ENCODE results near the gene EMILIN2.

GRCh38 chr18:2887470-2887869 is 40.7 kb downstream of the EMILIN2 start:
- TF ChIP-seq CTCF (IDR thresholded peaks at IDR 0.05; ENCODE audit: low read depth, low read length, missing input control) (no peak), JUND (IDR thresholded peaks at IDR 0.05) (no peak), GABPA (IDR thresholded peaks at IDR 0.05 in 1 of 2, conservative IDR thresholded peaks at IDR 0.05 in 1 of 2) (no peak), YY1 (IDR thresholded peaks at IDR 0.05) (no peak), TAF1 (conservative IDR thresholded peaks at IDR 0.05) (no peak), FOXA1 (IDR thresholded peaks at IDR 0.05) (no peak), HNF4A (conservative IDR thresholded peaks at IDR 0.05) (no peak), SP1 (IDR thresholded peaks at IDR 0.05) (no peak)
- TF ChIP-seq, protein P1, sequence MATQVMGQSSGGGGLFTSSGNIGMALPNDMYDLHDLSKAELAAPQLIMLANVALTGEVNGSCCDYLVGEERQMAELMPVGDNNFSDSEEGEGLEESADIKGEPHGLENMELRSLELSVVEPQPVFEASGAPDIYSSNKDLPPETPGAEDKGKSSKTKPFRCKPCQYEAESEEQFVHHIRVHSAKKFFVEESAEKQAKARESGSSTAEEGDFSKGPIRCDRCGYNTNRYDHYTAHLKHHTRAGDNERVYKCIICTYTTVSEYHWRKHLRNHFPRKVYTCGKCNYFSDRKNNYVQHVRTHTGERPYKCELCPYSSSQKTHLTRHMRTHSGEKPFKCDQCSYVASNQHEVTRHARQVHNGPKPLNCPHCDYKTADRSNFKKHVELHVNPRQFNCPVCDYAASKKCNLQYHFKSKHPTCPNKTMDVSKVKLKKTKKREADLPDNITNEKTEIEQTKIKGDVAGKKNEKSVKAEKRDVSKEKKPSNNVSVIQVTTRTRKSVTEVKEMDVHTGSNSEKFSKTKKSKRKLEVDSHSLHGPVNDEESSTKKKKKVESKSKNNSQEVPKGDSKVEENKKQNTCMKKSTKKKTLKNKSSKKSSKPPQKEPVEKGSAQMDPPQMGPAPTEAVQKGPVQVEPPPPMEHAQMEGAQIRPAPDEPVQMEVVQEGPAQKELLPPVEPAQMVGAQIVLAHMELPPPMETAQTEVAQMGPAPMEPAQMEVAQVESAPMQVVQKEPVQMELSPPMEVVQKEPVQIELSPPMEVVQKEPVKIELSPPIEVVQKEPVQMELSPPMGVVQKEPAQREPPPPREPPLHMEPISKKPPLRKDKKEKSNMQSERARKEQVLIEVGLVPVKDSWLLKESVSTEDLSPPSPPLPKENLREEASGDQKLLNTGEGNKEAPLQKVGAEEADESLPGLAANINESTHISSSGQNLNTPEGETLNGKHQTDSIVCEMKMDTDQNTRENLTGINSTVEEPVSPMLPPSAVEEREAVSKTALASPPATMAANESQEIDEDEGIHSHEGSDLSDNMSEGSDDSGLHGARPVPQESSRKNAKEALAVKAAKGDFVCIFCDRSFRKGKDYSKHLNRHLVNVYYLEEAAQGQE (IDR thresholded peaks at IDR 0.05) = no peak
- TF ChIP-seq, protein P2, sequence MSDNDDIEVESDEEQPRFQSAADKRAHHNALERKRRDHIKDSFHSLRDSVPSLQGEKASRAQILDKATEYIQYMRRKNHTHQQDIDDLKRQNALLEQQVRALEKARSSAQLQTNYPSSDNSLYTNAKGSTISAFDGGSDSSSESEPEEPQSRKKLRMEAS (IDR thresholded peaks at IDR 0.05) = no peak
